Adrenal gland (tissue), 5 donors: ENCODE measurements around the gene SHISA2.

Experiments used
- POLR2A ChIP-seq, 2 donors: fragments of 450-650 bp; IDR thresholded peaks; one replicate each; pipeline ENCODE4 v1.6.1; 2017; ENCODE audit warnings: antibody characterized with exemption in 2 of 2, mild to moderate bottlenecking in 2 of 2, moderate library complexity in 1 of 2
- TF ChIP-seq, protein P1 (sequence below), 6 experiments: fragments of 450-650 bp in 4 of 6; fragments of 200-600 bp in 2 of 6; sonication (generic) in 1 of 6; IDR thresholded peaks; 1 replicate in 5 of 6; 2 replicates in 1 of 6; pipeline versions ENCODE4 v1.5.1 to v1.8.0; 2016 to 2021; ENCODE audit warnings: antibody characterized with exemption in 6 of 6, mild to moderate bottlenecking in 2 of 6, moderate library complexity in 1 of 6
- donor health status: DM: no; HTN: no; CAD: no.

DNA sequence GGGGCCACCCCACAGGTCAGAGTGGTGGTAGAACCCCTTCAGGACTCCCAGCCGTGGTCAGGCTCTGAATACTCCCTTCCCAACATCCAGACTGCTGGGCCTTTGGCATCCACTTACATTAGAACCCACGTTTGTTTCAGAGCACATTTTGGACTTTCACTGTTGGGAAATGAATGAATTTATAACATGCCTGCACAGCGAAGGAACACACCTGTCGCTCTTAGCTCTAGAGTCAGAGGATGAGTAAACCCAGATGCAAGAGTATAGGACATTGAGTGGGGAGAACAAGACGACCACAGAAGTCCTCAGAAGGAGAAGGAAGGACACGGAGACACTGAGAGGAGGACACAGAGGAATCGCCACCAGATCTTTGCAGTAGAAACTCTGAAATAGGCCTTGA is 30.9 kb downstream of the SHISA2 start:
- TF ChIP-seq, protein P1, sequence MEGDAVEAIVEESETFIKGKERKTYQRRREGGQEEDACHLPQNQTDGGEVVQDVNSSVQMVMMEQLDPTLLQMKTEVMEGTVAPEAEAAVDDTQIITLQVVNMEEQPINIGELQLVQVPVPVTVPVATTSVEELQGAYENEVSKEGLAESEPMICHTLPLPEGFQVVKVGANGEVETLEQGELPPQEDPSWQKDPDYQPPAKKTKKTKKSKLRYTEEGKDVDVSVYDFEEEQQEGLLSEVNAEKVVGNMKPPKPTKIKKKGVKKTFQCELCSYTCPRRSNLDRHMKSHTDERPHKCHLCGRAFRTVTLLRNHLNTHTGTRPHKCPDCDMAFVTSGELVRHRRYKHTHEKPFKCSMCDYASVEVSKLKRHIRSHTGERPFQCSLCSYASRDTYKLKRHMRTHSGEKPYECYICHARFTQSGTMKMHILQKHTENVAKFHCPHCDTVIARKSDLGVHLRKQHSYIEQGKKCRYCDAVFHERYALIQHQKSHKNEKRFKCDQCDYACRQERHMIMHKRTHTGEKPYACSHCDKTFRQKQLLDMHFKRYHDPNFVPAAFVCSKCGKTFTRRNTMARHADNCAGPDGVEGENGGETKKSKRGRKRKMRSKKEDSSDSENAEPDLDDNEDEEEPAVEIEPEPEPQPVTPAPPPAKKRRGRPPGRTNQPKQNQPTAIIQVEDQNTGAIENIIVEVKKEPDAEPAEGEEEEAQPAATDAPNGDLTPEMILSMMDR (IDR thresholded peaks at IDR 0.05), result no peak
- TF ChIP-seq POLR2A (IDR thresholded peaks at IDR 0.05), result no peak
